Measurements from ENCODE around the gene PLXNB2. TPM values are rescaled to one million over a fixed set of nuclear protein-coding genes. Genes with fewer than 3 reads are reported as not detected.

PLXNB2 gene
- total and polyA plus RNA-seq, 11 donors: 35.1 to 139 (median 53.0) TPM

GRCh38 chr22:50278461-50278860 lies 29.0 kb downstream of the PLXNB2 start:
- intact Hi-C loops (cut with DNase I): loop anchor here in 4 of 10 donors (5.0 kb wide), 1 partner anchor 49 kb away; the partner anchor contains the start of gene DENND6B (in 4 of the 4)

GRCh38 chr22:50277761-50278160 lies 29.7 kb downstream of the PLXNB2 start:
- no peak for ATAC-seq
- no peak for TF ChIP-seq POLR2A (IDR thresholded peaks at IDR 0.05)
- no peak for TF ChIP-seq CTCF (IDR thresholded peaks at IDR 0.05)
- H3K27me3 ChIP-seq: no peaks in the 10 kb centered on the region
- intact Hi-C loops (cut with DNase I): loop anchor here in 6 of 10 donors (2.0 to 5.0 kb wide), 3 partner anchors 29 to 50 kb away; partner anchors contain the start of genes DENND6B (in 5 of the 6) and PLXNB2 (in 1 of the 6)
- H3K36me3 ChIP-seq: peaks cover 0 to 79% (median 76%) of the 10 kb centered on the region in 9 donors
- no peak overlapping the region for H3K4me3 ChIP-seq
- H3K9me3 ChIP-seq: no peaks in the 10 kb centered on the region
- peaks cover 0 to 22% (median 4%) of the 10 kb centered on the region in 12 donors for H3K4me1 ChIP-seq
- H3K27ac ChIP-seq: no peak overlapping the region
- no peak for DNase-seq
- 88 to 90% (median 89%) methylated on average over 25 of the region's 25 CpGs for WGBS, 4 donors

More at GRCh38 chr22:50278461-50278860, 29.0 kb downstream of the PLXNB2 start:
- DNase-seq: no peak
- 91 to 95% (median 92%) methylated on average over 4 to 21 of the region's 21 CpGs for WGBS, 4 donors
- H3K27ac ChIP-seq: no peak overlapping the region
- no peak overlapping the region for H3K4me3 ChIP-seq
- H3K36me3 ChIP-seq: peaks cover 0 to 86% (median 83%) of the 10 kb centered on the region in 9 donors
- ATAC-seq: no peak
- no peaks in the 10 kb centered on the region for H3K9me3 ChIP-seq
- peaks cover 0 to 21% (median 4%) of the 10 kb centered on the region in 12 donors for H3K4me1 ChIP-seq
- no peaks in the 10 kb centered on the region for H3K27me3 ChIP-seq
- TF ChIP-seq CTCF (IDR thresholded peaks at IDR 0.05): no peak
- TF ChIP-seq POLR2A (IDR thresholded peaks at IDR 0.05): no peak

- Histone ChIP-seq H3K4me3 (no peak overlapping the region), H3K27me3 (peaks cover 0 to 9% (median 0%) of the 10 kb centered on the region in 9 donors), H3K4me1 (peaks cover 0 to 27% (median 15%) of the 10 kb centered on the region in 12 donors), H3K36me3 (peaks cover 0 to 63% (median 60%) of the 10 kb centered on the region in 9 donors), H3K27ac (peak overlapping the region in 1 of 12 donors; percentile 17), H3K9me3 (no peaks in the 10 kb centered on the region)
- 63 to 67% (median 65%) methylated on average over 23 to 25 of the region's 25 CpGs for WGBS, 4 donors
- TF ChIP-seq POLR2A (IDR thresholded peaks at IDR 0.05) (no peak), CTCF (IDR thresholded peaks at IDR 0.05) (peak; percentile 42 to 77 (median 58))
- ATAC-seq (peak; percentile 53 to 87 (median 81)), DNase-seq (peak in 4 of 5 donors; percentile 68 to 86 (median 73))
- intact Hi-C loops (cut with DNase I): loop anchor here in 7 of 10 donors (1.0 to 5.0 kb wide), 4 partner anchors 31 to 51 kb away; partner anchors contain the start of genes DENND6B (in 6 of the 7) and PLXNB2 (in 1 of the 7)
Measured at GRCh38 chr22:50276143-50276542, 31.3 kb downstream of the PLXNB2 start.

GRCh38 chr22:50275181-50276055 lies 32.0 kb downstream of the PLXNB2 start:
- 86 to 90% (median 88%) methylated on average over 35 to 43 of the region's 43 CpGs for WGBS, 4 donors
- Histone ChIP-seq H3K36me3 (peaks cover 0 to 56% (median 53%) of the 10 kb centered on the region in 9 donors), H3K27me3 (peaks cover 0 to 10% (median 0%) of the 10 kb centered on the region in 9 donors)

More at GRCh38 chr22:50275181-50276055, 32.0 kb downstream of the PLXNB2 start:
- no peak overlapping the region for H3K4me3 ChIP-seq
- intact Hi-C loops (cut with DNase I): loop anchor here in 8 of 10 donors (1.0 to 5.0 kb wide), 5 partner anchors 31 to 55 kb away; partner anchors contain the start of genes DENND6B (in 6 of the 8) and PLXNB2 (in 1 of the 8)
- DNase-seq (no peak), ATAC-seq (no peak)
- H3K4me1 ChIP-seq: peaks cover 3 to 35% (median 22%) of the 10 kb centered on the region in 12 donors
- H3K9me3 ChIP-seq: no peaks in the 10 kb centered on the region
- no peak for TF ChIP-seq POLR2A (IDR thresholded peaks at IDR 0.05)
- TF ChIP-seq CTCF (IDR thresholded peaks at IDR 0.05): no peak
- no peak overlapping the region for H3K27ac ChIP-seq

Measured in heart left ventricle (tissue), 16 donors.